NCI-H526 (cell line): Measurements from ENCODE around the gene SMIM38.
A peak's percentile ranks its signal among the peaks of the same experiment; 100 is the strongest.
"Not testable (repeated sequence)": the region's sequence is repeated elsewhere in the genome, so short reads cannot be mapped to it uniquely, and the experiment has no call there.

Experiments
- DNase-seq, 2 experiments: peaks; one replicate each; lab custom pipeline; 2025; lab: John Stamatoyannopoulos, UW

SMIM38 gene

DNA sequence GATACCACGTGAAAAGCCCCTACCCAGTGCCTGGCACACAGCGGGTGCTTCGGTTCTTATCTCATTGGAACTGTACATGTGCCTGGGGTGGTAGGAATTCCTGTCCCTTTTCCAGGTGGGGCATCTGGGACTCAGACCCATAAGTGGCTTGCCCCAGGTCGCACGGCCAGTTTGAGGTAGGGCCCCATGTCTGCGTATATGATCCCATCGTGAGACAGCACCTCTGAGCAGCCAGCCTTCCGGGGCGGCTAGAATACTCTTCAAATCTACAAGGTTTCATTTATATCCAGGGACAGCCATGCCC lies 33.5 kb upstream of the SMIM38 start:
- no peak for DNase-seq

DNA sequence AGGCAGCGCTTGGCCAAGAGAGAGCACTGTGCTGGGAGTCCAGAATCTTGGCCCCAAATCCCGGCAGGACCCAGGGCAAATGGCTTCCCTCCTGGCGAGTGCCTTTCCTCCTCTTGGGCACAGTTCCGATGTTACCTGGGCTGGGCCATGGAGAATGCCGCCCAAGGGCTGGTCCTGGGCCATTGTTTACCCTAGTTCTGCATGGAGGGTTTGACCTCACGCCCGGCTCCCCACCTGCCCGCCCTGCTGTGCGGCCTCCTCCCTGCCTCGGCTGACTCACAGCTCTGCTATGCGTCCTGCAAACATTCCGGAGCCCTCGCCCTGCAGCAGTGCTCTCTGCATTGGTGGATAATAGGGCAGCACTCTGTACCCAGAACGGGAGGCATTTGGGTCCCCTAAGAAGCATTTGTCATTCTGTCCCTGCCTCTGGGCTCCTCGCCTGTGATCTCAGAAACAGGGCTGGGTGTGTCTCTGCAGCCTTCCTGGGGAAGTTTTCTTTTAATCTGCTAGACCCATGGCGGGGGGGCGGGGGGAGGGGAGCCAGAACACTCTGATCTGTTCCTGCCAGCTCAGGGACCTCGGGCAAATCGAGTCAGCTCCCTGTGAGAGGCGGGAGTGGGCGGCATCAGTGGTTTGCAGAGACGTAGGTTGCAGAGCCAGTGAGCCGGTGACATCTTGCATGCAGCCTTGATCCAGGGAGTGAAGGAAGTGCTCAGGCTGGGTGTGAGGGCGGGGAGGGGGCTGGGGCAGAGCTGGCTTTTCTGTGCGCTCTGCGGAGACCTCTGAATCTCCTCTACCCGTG lies 32.9 kb upstream of the SMIM38 start:
- DNase-seq, result peak in 1 of 2 experiments; percentile 24

DNA sequence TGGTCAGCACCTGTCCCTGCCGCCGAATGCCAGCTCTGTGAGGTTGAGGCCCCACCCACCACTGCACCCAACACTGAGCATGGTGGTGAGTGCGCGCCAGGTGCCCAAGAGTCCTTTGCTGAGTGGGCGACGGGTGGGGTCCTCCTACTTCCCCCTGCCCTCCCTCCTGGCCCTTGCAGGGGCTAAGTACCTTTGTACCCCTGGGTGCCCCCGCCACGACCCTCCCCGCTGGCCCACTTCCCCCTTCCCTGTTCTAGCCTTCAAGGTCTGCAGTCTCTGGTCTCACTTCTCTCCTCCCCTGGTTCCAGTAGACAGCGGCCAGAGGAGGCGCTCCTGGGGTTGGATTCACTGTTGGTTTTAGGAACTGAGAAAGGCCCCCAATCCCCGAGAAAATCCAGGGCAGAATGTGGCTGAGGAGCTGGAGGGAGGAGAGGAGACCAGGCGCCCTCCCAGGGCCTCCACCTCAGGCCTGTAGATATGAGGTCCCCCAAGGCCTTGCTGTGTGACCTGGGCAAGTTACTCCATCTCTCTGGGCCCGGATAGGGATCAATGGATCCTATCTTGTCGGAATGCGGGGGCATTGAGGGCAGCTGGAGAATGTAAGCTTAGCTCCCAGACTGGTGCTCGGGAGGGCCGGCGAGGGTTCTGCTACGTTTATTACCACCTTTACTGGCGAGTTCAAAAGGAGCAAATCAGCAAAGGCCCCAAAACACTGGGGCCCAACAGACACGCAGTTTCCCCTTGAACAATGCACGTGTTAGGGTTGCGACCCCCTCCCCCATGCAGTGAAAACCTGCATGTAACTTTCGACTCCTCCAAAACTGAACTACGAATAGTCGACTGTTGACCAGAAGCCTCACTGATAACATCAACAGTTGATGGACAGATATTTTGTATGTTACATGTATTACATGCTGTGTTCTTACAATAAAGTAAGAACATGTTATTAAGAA lies 31.9 kb upstream of the SMIM38 start:
- no peak for DNase-seq

DNA sequence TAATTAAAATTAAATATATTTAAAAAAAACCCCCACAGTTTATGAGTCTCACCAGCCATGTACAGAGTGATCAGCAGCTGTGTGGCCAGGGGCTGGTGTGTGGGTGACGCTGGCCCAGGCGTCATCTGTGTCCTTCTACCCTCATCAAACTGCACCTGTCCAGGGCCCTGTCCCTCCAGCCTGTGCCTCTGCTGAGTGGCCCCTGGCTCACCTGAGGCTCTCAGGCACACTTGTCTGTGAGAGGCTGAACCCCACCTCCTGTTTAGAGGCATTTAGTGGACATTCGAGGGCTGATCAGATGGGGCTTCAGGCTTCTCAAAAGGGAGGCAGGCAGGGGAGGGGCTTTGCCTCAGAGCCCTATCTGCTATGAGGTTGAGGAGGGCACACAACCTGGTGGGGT lies 29.9 kb upstream of the SMIM38 start:
- DNase-seq, result no peak

DNA sequence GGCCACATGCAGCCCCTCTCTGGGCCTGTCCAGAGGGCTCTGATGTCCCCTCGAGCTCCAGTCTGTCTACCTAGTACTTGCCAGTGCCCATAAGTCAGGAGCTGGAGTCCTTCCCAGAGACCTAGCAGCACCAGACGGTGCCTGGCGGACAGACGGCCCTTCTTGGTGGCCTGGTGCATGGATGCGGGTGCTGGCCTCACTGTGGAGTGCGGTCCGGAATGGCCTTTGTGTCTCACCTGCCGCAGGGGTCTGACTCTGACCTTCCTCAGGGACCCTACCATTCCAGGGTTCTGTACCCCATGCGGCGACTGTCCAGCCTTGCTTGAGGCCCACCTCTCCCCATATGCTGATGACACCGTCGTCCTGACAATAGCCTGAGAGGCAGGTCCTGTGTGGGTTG lies 29.4 kb upstream of the SMIM38 start:
- no peak for DNase-seq

DNA sequence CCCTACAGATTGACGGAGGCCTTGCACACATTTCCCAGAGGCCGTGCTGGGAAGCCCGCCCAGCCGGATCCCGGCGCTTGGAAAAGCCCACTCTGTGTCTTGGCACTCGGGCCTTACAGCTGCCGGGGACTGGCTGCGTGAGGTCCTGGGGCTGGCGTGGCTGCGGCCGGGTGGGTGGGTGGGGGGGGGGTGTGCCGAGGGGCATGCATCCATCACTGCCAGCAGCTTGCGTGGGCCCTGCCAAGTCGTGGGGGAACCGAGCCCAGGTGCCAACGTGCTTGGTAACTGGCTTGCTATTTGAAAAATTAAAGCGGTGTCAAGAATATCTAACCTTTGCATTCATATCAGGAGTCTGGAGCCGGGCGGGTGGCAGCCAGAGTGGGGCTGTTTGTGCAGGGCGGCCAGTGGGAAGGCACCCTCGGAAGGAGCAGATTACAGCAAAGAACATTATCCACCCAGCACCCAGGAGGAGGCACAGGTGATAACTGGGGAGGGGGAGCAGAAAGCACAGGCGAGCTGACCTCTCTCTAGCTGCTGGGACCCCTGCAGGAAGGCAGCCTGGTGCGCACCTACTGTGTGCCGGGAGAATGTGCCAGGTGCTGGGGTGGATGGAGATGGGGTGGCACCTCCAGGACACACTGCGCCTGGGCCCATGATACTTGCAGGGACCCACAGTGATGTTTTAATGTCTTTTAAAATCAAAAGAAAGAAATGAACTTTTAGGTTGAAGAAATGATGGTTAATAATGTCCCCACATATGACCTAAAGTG lies 28.5 kb upstream of the SMIM38 start:
- no peak for DNase-seq

DNA sequence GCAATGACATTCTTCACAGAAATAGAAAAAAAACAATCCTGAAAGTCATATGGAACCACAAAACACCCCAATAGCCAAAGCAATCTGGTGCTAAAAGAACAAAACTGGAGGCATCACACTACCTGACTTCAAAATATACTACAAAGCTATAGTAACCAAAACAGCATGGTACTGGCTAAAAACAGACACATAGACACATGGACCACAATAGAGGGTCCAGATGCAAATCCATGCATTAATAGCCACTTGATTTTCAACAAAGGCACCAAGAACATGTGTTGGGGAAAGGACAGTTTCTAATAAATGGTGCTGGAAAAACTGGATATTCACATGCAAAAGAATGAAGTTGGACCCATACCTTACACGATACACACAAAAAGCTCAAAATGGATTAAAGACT lies 27.9 kb upstream of the SMIM38 start:
- DNase-seq, result no peak

DNA sequence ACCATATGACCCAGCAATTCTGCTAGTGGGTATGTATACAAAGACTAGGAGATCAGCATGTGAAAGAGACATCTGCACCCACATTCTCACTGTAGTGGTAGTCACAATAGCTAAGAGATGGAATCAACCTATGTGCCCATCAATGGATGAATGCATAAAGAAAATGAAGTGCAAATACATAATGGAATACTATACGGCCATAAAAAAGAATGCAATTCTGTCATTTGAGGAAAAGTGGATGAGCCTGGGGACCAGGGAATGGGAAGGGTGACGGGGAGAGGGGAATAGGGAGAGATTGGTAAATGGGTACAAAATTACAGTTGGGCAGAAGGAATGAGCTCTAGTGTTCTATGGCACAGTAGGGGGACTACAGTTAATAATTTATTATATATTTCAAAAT lies 26.7 kb upstream of the SMIM38 start:
- DNase-seq, result no peak

DNA sequence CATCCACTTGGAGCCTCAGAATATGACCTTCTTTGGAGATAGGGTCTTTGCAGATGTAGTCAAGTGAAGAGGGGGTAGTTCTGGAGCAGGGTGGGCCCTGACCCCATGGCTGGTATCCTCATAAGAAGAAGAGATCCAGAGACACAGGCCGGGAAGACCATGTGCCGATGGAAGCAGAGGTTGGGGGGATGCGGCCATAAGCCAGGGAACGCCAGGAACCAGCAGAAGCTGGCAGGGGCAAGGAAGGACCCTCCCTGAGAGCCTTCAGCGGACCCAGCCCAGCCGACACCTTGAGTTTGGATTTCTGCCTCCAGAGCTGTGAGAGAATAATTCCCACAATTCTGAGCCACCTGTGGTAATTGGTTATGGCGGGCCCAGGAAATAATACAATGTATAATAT lies 26.1 kb upstream of the SMIM38 start:
- no peak for DNase-seq

DNA sequence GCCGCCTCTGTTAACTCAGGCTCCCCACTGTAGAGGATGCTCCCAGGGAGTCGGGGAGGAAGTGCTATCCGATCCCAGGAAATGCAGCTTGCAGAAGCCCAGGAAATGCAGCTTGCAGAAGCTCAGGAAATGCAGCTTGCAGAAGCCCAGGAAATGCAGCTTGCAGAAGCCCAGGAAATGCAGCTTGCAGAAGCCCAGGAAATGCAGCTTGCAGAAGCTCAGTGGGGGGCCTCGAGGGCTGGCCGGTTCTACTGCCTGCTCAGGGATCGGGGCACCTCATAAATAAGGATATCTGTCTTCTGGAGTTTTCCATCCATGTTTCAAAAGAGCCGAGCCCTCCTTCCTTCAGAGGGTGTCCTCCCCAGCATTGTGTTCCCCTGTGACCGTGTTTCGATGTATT lies 25.1 kb upstream of the SMIM38 start:
- DNase-seq, result no peak

DNA sequence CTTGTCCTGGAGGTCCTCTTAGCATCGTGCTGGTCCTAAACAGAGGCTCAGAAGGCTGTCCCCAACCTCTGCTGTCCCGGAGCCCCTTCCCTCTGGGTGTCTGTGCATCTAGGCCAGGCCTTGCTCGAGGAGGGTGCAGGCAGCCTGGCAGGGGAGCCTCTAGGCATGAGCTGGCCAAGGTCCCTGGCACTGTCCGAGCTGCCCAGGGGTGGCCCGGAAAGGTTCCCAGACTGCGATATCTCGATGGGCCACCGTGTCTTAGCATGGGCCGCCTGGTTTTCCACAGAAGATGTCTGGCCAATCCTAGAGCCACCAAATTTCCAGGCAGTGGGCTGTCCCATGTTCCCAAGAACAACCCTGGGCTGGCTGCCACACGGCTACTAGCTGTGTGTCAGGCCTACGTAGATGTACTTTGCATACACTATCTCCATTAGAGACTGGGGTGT lies 24.6 kb upstream of the SMIM38 start:
- DNase-seq, result no peak

DNA sequence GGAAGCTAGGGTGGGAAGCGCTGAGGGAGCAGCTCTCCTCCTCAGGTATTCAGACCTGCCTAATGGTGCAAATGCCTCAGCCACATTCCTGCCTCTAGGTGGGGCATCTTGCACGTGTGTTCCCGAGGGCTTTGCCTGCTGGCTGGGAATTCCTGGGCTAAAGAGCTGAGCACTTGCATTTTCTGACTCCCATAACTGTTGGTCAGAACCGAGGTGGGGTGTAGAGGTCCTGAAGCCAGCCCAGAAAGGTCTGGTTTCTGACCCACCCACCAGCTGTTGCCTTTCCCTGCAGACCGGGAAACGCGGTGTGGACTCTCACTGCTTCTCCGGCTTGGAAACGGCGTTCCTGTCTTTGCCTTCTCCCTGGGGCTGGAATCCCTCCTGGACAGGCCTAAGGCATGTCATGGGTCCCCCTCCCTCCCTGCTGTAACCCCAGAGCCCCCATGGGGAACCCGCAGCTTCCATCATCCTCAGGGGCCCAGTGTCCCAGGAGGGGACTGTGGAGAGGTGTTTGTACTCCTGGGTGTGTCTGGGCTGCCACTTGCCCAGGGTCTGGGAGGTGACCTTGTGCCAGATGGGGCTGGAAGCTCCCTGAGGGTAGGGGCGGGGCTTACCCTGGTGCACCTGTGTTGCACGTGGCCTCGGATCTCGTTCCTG lies 24.0 kb upstream of the SMIM38 start:
- DNase-seq, result peak; percentile 73 to 92

DNA sequence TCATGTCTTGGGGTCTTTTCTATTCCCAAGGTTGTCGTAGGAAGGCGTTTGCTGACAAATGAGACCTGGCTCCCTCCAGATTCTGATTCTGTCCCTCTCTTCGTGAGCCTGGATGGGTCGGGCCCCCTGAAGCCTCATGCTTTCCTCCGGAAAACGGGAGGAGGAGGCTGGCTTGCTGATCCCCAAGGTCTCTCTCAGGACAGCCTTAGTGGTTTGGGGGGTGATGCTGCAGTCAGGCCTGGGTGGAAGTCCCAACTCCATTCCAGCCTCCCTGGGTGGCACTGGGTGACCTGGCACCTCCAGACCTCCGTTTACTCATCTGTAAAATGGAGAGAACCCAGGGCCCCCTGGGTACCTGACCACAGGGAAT lies 23.4 kb upstream of the SMIM38 start:
- no peak for DNase-seq

DNA sequence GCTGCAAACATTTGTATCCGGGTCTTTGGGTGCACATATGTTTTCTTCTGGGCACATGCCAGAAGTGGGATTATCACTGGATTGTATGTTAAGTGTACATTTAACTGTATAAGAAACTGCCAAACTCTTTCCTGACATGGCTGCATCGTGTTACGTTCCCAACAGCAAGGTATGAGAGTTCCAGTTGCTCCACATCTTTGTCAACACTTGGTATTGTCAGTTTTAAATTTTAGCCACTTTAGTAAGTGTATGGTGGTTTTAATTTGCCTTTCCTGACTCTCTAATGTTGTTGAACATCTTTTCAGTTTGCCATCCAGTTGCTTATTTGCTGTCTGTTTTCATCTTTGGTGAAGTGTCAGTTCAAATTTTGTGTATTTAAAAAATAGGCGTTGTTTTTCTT lies 22.5 kb upstream of the SMIM38 start:
- no peak for DNase-seq

DNA sequence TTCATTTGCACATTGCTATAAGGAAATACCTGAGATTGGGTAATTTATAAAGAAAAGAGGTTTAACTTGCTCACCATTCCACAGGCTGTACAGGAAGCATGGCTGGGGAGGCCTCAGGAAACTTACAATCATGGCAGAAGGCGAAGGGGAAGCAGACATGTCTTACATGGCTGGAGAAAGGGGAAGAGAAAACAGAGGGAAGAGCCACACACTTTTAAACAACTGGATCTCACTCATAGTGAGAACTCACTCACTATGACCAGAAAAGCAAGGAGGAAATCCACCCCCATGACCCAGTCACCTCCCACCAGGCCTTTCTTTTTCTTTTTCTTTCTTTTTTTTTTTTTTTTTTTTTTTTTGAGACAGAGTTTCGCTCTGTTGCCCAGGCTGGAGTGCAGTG lies 21.6 kb upstream of the SMIM38 start:
- not testable (repeated sequence) for DNase-seq

DNA sequence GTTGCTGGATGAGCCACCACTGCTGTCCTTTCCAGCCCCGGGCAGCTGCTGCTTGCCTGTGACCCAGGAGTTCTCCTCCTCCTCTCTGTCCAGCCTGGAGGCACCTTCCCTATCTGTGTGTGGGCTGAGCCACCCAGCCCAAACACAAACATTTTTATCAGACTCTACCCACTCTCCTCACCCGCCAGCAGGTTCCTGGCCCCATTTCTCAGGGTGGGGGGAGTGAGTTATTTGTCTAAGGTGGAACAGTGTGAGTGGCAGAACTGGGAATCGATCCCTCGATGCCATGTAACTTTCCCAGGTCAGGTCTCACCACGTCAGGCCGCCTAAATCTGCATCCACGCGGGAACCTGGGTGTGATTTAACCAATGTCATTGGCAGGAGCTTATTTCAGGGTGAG lies 20.8 kb upstream of the SMIM38 start:
- no peak for DNase-seq

DNA sequence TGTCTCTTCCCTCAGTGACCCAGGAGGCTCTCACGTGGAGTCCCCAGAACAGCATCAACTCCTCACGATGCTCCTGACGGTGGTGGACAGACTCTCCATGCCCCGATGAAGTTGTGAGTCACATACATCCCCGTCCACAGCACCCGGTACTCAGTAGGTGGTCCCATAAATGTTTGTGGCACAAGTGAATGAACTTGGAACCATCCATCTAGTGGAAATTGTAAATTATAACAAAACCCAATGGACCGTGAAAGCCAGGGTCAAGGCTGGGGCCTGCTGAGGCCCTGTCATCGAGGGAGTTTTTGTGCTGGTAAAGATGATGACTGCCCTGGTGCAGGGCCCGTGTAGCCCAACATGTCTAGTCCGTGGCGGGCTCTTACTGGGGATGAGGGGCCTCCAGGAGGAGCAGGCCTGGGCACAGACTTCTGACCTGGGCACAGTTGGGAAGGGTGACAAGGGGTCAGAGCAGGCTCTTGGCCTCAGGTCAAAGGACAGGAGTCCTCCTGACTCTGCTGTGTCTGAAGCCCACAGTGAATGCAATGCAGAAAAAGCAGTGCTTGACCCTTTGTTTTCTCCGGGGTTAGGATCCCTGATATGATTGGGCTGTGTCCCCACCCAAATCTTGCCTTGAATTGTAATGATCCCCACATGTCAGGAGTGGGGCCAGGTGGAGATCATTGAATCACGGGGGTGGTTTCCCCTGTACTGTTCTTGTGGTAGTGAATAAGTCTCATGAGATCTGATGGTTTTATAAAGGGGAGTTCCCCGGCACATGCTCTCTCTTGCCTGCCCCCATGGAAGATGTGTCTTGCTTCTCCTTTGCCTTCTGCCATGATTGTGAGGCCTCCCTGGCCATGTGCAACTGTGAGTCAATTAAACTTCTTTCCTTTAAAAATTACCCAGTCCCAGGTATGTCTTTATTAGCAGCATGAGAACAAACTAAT lies 20.0 kb upstream of the SMIM38 start:
- DNase-seq, result no peak

DNA sequence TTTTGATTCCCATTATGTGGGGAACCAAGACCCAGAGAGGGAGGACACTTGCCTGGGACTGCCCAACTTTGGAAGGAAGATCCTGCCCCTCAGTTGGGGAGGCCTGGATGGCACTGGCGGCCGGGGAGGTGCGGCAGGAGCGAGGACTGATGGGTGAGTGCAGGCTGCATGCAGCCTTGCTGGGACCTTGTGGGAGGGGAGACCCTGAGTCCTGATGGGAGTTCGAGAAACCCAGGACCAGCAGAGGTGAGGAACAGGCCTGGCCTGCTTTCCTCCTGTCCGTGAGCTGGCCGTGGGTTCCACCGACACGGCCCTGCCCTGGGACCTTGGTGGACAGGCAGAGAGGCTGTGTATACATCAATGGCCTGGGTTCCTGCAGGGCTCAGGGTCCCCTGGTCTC lies 19.3 kb upstream of the SMIM38 start:
- DNase-seq, result no peak

DNA sequence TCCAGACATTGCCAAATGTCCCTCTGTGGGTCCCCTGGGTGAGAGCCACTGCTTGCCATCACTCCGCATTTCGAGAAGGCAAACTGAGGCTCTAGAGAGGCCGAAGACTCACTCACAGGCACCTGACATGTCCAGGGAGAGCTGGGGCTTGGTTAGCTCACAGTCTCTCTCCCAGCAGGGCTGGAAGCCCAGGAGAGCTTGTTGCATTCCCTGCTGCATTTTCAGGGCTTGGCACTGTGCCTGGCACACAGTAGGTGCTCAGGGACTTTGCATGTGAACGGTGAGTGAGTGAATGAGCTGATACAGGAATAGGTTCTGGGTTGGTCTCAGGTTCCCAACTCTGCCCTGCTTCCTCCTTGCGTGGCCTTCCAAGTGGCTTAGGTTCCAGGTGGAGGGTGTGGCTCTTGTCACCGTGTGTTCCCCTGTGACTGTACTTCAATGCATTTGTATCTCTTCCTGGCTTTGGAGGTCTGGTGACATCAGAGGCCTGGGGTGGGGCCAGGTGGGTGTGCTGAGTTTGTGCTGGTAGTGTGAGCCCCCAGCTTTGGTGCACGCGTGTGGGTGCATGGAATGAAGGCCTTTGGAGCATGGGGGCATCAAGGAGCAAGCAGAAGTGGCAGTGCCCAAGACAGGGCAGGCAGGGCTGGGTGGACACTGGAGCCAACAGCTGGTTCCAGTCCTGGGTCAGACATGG lies 18.4 kb upstream of the SMIM38 start:
- DNase-seq, result no peak

DNA sequence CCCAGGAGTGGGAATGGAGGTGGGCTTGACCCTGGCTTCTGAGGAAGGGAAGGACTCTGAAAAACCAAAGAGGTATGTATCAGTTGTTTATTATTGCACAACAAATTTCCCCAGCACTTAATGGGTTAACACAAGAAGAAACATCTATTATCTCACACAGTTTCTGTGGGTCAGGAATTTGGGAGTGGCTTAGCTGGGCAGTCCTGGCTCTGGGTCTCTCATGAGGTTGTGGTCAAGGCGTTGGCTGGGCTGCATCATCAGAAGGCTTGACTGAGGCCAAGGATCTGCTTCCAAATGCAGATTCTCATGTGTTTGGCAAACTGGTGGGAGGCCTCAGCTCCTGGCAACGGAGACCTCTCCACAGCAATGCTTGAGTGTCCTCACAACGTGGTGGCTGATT lies 17.5 kb upstream of the SMIM38 start:
- DNase-seq, result no peak
